Measurements from ENCODE around the gene CMYA5.

- TF ChIP-seq EZH2 (IDR thresholded peaks at IDR 0.05; ENCODE audit: low read depth) (no peak), CTCF (conservative IDR thresholded peaks at IDR 0.05) (no peak)
These were observed 13.7 kb downstream of the CMYA5 start for GRCh38 chr5:79703381-79703645.
